ENCODE data around the gene HDAC9.

HDAC9 gene

GRCh38 chr7:18654709-18655108 lies 159.2 kb downstream of the HDAC9 start:
- no peaks in the 10 kb centered on the region for H3K27me3 Mint-ChIP-seq
- H3K4me1 Mint-ChIP-seq (ENCODE audit: low read depth) = no peaks in the 10 kb centered on the region
- no peak overlapping the region for H3K27ac Mint-ChIP-seq
- no peak overlapping the region for H3K4me3 Mint-ChIP-seq
- H3K9me3 Mint-ChIP-seq = no peaks in the 10 kb centered on the region
- no peaks in the 10 kb centered on the region for H3K36me3 Mint-ChIP-seq (ENCODE audit: low read depth)

- Mint-ChIP-seq H3K27ac (no peak overlapping the region), H3K36me3 (ENCODE audit: low read depth) (no peaks in the 10 kb centered on the region)
Measured at GRCh38 chr7:18655506-18655905, 160.0 kb downstream of the HDAC9 start.

GRCh38 chr7:18655912-18656311 lies 160.4 kb downstream of the HDAC9 start:
- Mint-ChIP-seq H3K4me1 (ENCODE audit: low read depth) (no peaks in the 10 kb centered on the region), H3K36me3 (ENCODE audit: low read depth) (no peaks in the 10 kb centered on the region), H3K4me3 (no peak overlapping the region), H3K27me3 (no peaks in the 10 kb centered on the region), H3K27ac (no peak overlapping the region), H3K9me3 (no peaks in the 10 kb centered on the region)

More at GRCh38 chr7:18655506-18655905, 160.0 kb downstream of the HDAC9 start:
- Mint-ChIP-seq H3K27me3 (no peaks in the 10 kb centered on the region), H3K4me1 (ENCODE audit: low read depth) (no peaks in the 10 kb centered on the region), H3K9me3 (no peaks in the 10 kb centered on the region), H3K4me3 (no peak overlapping the region)

- Mint-ChIP-seq H3K4me3 (no peak overlapping the region), H3K36me3 (ENCODE audit: low read depth) (no peaks in the 10 kb centered on the region), H3K4me1 (ENCODE audit: low read depth) (no peaks in the 10 kb centered on the region), H3K27ac (no peak overlapping the region), H3K27me3 (no peaks in the 10 kb centered on the region), H3K9me3 (no peaks in the 10 kb centered on the region)
Measured at GRCh38 chr7:18656362-18656761, 160.8 kb downstream of the HDAC9 start.

- H3K4me1 Mint-ChIP-seq (ENCODE audit: low read depth) = no peaks in the 10 kb centered on the region
- H3K4me3 Mint-ChIP-seq = no peak overlapping the region
- no peak overlapping the region for H3K27ac Mint-ChIP-seq
- H3K27me3 Mint-ChIP-seq = no peaks in the 10 kb centered on the region
- H3K9me3 Mint-ChIP-seq = no peaks in the 10 kb centered on the region
- H3K36me3 Mint-ChIP-seq (ENCODE audit: low read depth) = no peaks in the 10 kb centered on the region
Measured at GRCh38 chr7:18659746-18660145, 164.2 kb downstream of the HDAC9 start.

GRCh38 chr7:18663321-18663720 lies 167.8 kb downstream of the HDAC9 start:
- Mint-ChIP-seq H3K9me3 (no peaks in the 10 kb centered on the region), H3K27ac (no peak overlapping the region), H3K36me3 (ENCODE audit: low read depth) (no peaks in the 10 kb centered on the region), H3K4me3 (no peak overlapping the region), H3K27me3 (no peaks in the 10 kb centered on the region), H3K4me1 (ENCODE audit: low read depth) (no peaks in the 10 kb centered on the region)

- Mint-ChIP-seq H3K36me3 (ENCODE audit: low read depth) (no peaks in the 10 kb centered on the region), H3K27me3 (no peaks in the 10 kb centered on the region), H3K27ac (no peak overlapping the region), H3K4me3 (no peak overlapping the region), H3K9me3 (no peaks in the 10 kb centered on the region), H3K4me1 (ENCODE audit: low read depth) (no peaks in the 10 kb centered on the region)
Measured at GRCh38 chr7:18666107-18666728, 170.7 kb downstream of the HDAC9 start.

GRCh38 chr7:18667466-18667865 lies 171.9 kb downstream of the HDAC9 start:
- Mint-ChIP-seq H3K36me3 (ENCODE audit: low read depth) (no peaks in the 10 kb centered on the region), H3K27me3 (no peaks in the 10 kb centered on the region), H3K4me1 (ENCODE audit: low read depth) (no peaks in the 10 kb centered on the region), H3K4me3 (no peak overlapping the region), H3K9me3 (no peaks in the 10 kb centered on the region), H3K27ac (no peak overlapping the region)

- Mint-ChIP-seq H3K27ac (no peak overlapping the region), H3K9me3 (no peaks in the 10 kb centered on the region), H3K4me3 (no peak overlapping the region), H3K36me3 (ENCODE audit: low read depth) (no peaks in the 10 kb centered on the region), H3K27me3 (no peaks in the 10 kb centered on the region), H3K4me1 (ENCODE audit: low read depth) (no peaks in the 10 kb centered on the region)
Measured at GRCh38 chr7:18671176-18671575, 175.6 kb downstream of the HDAC9 start.

GRCh38 chr7:18675579-18675978 lies 180.0 kb downstream of the HDAC9 start:
- Mint-ChIP-seq H3K9me3 (no peaks in the 10 kb centered on the region), H3K4me1 (ENCODE audit: low read depth) (no peaks in the 10 kb centered on the region), H3K4me3 (no peak overlapping the region), H3K27me3 (no peaks in the 10 kb centered on the region), H3K36me3 (ENCODE audit: low read depth) (no peaks in the 10 kb centered on the region), H3K27ac (no peak overlapping the region)

- H3K27ac Mint-ChIP-seq = no peak overlapping the region
- H3K9me3 Mint-ChIP-seq = no peaks in the 10 kb centered on the region
- H3K36me3 Mint-ChIP-seq (ENCODE audit: low read depth) = no peaks in the 10 kb centered on the region
- H3K4me3 Mint-ChIP-seq = no peak overlapping the region
- H3K4me1 Mint-ChIP-seq (ENCODE audit: low read depth) = no peaks in the 10 kb centered on the region
- H3K27me3 Mint-ChIP-seq = no peaks in the 10 kb centered on the region
Measured at GRCh38 chr7:18679261-18679660, 183.7 kb downstream of the HDAC9 start.

- peaks cover 4% of the 10 kb centered on the region for H3K4me1 Mint-ChIP-seq (ENCODE audit: low read depth)
- H3K27me3 Mint-ChIP-seq = no peaks in the 10 kb centered on the region
Measured at GRCh38 chr7:18680576-18680975, 185.0 kb downstream of the HDAC9 start.

GRCh38 chr7:18684916-18685315 lies 189.4 kb downstream of the HDAC9 start:
- Mint-ChIP-seq H3K27me3 (no peaks in the 10 kb centered on the region), H3K36me3 (ENCODE audit: low read depth) (no peaks in the 10 kb centered on the region), H3K9me3 (no peaks in the 10 kb centered on the region), H3K27ac (no peak overlapping the region), H3K4me3 (no peak overlapping the region), H3K4me1 (ENCODE audit: low read depth) (peaks cover 4% of the 10 kb centered on the region)

More at GRCh38 chr7:18680576-18680975, 185.0 kb downstream of the HDAC9 start:
- H3K9me3 Mint-ChIP-seq = no peaks in the 10 kb centered on the region
- no peaks in the 10 kb centered on the region for H3K36me3 Mint-ChIP-seq (ENCODE audit: low read depth)
- no peak overlapping the region for H3K27ac Mint-ChIP-seq
- no peak overlapping the region for H3K4me3 Mint-ChIP-seq

GRCh38 chr7:18685971-18686370 lies 190.4 kb downstream of the HDAC9 start:
- H3K4me3 Mint-ChIP-seq = no peak overlapping the region

GRCh38 chr7:18689551-18689950 lies 194.0 kb downstream of the HDAC9 start:
- no peaks in the 10 kb centered on the region for H3K9me3 Mint-ChIP-seq
- peaks cover 4% of the 10 kb centered on the region for H3K4me1 Mint-ChIP-seq (ENCODE audit: low read depth)
- H3K27me3 Mint-ChIP-seq = no peaks in the 10 kb centered on the region
- H3K27ac Mint-ChIP-seq = no peak overlapping the region
- no peaks in the 10 kb centered on the region for H3K36me3 Mint-ChIP-seq (ENCODE audit: low read depth)
- H3K4me3 Mint-ChIP-seq = no peak overlapping the region

More at GRCh38 chr7:18685971-18686370, 190.4 kb downstream of the HDAC9 start:
- Mint-ChIP-seq H3K4me1 (ENCODE audit: low read depth) (peaks cover 4% of the 10 kb centered on the region), H3K27me3 (no peaks in the 10 kb centered on the region), H3K9me3 (no peaks in the 10 kb centered on the region), H3K27ac (no peak overlapping the region), H3K36me3 (ENCODE audit: low read depth) (no peaks in the 10 kb centered on the region)

- Mint-ChIP-seq H3K27me3 (no peaks in the 10 kb centered on the region), H3K9me3 (no peaks in the 10 kb centered on the region), H3K4me3 (no peak overlapping the region), H3K27ac (no peak overlapping the region), H3K4me1 (ENCODE audit: low read depth) (no peaks in the 10 kb centered on the region), H3K36me3 (ENCODE audit: low read depth) (no peaks in the 10 kb centered on the region)
Measured at GRCh38 chr7:18693406-18693805, 197.9 kb downstream of the HDAC9 start.

All from stimulated activated naive CD8-positive, alpha-beta T cell treated with anti-CD3 and anti-CD28 coated beads, Interleukin-15, Interleukin-2, amounts not matched to agents 100 ng/mL and 50 ng/mL, for 24 hours (primary cell).